ENCODE data around the gene LRRC45.
"Not testable (repeated sequence)": the region's sequence is repeated elsewhere in the genome, so short reads cannot be mapped to it uniquely, and the experiment has no call there.

The LRRC45 gene

GRCh38 chr17:82036634-82037091, 13.6 kb downstream of the LRRC45 start:
- no peak for FAIRE-seq

GRCh38 chr17:82037092-82037888, 14.2 kb downstream of the LRRC45 start, which contains the start of gene DCXR:
Gene DCXR (minus strand): TSS chr17:82037697. CDS start chr17:82037682, 15 bp downstream.
- FAIRE-seq, result peak; percentile 83

- no peak for FAIRE-seq
These were observed 14.7 kb downstream of the LRRC45 start for GRCh38 chr17:82037889-82038195.

DNA sequence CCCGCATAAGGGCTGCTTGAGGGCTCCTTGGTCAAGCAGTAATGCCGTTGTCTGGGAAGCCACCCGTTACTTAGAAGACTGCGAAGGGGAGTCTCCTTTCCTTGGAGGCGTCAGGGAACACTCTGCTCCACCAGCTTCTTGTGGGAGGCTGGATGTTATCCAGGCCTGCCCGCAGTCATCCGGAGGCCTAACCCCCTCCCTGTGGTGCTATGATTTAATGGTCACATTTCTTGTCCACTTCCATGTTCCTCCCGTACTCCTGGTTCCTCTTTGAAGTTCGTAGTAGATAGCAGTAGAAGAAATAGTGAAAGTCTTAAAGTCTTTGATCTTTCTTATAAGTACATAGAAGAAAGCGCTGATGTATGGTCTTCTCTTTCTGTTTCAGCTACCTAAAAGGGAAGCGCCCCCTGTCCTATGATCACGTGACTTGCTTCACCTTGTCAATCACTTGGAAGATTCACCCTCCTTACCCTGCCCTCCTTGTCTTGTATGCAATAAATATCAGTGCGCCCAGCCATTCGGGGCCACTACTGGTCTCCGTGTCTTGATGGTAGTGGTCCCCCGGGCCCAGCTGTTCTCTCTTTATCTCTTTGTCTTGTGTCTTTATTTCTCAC, 15.8 kb downstream of the LRRC45 start:
- FAIRE-seq, result not testable (repeated sequence)

GRCh38 chr17:82039695-82040299, 16.7 kb downstream of the LRRC45 start:
- FAIRE-seq, result no peak

GRCh38 chr17:82041144-82041814, 18.2 kb downstream of the LRRC45 start:
- no peak for FAIRE-seq

GRCh38 chr17:82042649-82043048, 19.5 kb downstream of the LRRC45 start:
- FAIRE-seq, result no peak

DNA sequence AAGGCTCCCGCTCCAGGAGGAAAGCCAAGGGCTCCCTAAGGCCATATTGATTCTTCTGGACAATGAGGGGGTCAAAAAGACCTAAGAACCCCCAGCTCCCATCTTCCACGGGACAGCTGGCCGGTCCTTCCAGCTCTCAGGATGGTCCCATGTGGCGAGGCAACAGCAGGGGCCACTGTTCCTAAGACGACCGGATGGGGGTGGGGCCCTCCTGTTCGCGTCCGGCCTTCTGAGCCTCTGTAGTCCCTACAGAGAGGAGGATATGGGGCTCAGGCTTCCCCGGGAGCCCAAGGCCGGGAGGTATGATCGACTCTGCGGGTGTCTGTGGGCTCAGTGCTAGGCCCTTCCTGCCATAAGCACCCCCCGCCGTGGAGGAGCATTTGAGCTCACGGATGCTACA, 20.4 kb downstream of the LRRC45 start:
- no peak for FAIRE-seq

DNA sequence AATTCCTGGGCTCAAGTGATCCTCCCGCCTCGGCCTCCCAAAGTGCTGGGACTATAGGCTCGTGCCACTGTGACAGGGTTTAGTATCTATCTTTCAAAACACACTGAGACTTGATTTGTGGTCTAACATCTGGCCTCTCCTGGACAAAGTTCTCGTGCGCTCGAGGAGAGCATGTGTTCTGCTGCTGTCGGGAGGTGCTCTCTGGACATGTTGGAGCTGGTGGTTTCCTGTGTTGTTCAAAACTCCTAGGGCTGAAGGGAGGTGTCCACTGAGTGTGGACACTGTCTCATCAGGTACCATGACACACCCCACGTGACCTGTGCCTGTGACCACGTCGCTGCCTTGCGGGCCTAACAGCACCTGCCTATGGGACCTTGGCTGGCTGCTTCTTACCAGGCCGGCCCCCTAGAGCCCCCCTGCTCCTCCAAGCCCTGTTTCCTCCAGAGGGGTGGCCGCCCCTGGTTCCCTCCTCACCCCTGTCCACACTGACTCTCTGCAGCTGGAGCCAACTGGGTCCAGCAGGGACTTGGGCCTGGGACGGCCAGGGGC, 22.9 kb downstream of the LRRC45 start:
- FAIRE-seq, result no peak

- FAIRE-seq, result no peak
These were observed 23.8 kb downstream of the LRRC45 start for GRCh38 chr17:82046903-82047302.

GRCh38 chr17:82047379-82047778, 24.3 kb downstream of the LRRC45 start:
- FAIRE-seq, result no peak

DNA sequence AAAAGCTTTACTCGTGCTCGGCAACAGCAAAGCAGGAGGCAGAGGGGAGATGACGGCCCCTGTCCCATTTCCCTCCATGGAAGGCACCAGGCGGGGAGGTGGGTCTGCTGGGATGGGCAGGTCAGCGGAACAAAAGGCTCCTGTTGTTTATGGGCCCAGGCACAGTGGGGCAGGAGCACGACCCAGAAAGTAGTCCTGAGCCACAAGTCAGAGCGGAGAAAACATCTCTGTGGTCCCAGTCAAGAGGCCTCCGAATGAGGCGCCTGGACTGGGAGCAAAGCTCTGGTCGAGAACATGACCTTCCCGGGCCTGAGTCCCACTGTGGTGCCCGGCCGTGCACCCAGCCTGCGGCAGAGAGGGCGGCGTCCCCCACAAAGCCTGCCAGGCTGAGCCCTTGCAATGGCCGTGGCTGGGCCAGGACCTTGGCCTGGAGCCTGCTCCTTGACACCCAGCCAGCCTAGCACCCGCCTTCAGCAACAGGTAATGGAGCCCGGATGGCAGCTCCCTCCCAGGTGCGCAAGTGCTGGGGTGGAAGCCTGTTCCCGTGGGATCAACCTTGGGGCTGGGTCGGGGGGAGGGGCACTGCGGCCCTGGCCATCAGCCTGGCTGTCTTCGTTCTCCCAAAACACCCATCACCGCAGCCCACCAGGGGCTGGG, 24.9 kb downstream of the LRRC45 start:
- FAIRE-seq, result no peak

DNA sequence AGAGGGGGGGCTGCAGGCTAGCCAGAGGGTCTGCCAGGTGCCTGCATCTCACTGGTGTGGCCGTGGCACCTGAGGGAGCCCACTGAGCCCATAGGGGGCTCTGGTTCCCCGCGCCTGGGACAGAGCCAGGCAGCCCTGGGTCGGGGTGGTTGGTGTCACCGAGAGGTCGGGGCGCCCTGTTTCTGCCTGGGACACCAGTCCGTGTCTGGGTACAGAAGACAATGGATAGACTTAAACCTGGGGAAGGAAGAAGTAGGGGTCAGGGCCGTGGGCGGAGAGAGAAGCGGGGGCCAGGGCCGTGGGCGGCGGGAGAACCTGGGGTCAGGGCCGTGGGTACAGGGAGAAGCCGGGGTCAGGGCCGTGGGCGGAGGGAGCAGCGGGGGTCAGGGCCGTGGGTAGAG, 25.5 kb downstream of the LRRC45 start:
- FAIRE-seq, result no peak

DNA sequence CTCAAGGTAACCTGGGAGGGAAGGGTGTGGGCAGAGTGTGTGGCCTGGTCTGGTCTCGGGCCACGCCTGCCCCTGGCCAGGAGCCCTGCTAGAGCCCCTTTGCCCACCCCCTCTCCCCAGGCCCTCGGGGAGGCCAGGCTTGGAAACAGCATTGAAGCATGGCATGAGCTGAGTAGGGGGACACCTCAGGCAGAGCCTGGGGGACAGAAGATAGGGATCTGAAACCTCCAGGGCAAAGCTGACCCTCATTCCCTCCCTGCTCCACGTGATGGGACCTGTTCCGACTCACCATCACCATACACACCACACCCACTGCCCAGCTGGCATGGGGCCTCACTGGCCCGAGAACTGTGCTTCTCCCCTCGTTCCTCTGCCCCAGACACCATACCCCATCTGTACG, 26.0 kb downstream of the LRRC45 start:
- no peak for FAIRE-seq

DNA sequence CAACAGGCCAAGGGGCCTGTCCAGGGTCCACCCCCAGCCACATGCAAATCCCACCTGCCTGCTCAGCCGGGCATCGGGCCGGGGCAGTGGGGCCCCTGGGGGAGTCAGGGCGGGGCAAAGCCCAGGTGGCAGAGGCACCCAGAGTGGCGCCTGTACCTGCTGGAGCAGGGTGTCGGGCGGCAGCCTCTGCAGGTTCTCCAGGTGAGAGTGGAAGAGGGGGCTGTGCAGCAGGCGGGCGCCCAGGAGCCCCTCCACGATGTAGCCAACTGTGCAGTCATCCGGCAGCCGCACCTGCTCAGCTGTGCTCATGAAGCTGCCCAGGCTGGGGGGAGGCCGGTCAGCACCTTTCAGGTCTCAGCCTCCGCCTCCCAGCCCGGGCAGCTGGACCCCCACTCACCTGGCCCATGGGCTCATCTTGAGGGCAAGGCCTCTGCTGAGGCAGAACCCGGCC, 26.4 kb downstream of the LRRC45 start:
- FAIRE-seq, result no peak

DNA sequence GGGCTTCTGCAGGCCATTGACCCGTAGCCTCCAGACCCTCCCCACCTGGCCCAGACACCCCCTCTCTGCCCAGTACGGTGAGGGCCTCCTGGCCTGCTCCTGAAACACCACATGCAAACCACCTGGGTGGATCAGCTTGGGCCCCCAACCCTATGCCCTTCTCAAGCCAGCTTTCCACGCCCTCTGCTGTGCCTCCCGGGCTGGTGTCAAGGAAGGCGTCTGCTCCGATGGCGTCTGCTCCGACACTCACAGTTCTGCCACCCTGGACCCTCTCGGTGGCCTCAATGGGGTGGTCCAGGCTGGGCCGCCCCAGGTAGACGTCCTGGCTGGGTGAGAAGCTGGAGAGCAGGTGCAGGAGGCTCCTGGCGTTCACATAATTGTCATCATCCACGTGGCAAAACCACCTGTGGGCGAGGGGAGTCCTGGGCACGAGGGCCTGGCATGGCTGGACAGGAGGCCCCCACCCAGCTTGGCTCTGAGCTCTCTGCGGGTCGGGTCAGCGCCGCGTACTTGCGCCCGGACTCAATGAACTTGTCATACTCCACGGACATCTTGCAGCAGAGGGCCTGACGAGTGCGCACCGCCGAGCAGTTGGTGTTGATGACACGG, 27.2 kb downstream of the LRRC45 start:
- no peak for FAIRE-seq

GRCh38 chr17:82050761-82051641, 27.9 kb downstream of the LRRC45 start:
- FAIRE-seq, result no peak

DNA sequence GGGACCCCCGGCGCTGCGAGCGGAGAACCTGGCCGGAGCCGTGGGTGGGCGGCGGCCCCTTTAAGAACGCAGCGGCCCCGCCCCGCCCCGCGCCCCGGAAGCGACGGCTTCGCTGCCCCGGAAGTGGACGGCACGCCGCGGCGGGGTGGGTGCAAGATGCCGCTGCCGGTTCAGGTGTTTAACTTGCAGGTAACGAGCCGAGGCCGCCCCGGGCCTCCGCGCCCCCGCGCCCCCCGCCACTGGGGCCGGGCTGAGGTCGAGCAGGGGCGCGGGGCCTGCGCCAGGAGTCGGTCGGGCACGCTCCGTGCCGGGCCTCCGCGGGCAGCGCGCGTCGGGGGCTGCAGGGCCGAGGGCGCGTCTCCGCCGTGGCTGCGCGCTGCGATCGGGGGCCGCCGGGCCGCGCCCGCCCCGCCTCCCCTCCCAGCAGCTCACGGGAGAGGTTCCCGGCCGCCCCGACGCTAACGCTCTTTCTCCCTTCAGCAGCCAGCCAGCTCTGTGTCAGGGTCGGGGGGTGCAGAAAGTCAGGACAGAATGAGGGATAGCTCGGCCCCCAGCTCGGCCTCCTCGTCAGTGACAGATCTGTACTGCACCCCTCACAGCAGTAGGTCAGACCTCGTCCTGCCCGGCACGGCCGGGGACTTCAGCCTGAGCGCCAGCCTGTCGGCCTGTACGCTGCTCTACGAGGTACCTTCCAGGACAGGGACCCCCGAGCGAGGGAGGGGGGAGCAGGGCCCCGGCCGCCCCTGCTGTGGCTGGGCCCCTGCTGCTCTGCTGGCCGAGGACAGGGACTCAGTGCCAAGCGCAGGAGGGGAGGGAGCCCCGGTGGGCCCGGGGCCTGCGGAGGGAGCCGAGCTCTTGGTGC, 28.9 kb downstream of the LRRC45 start, which contains the start of the genes GPS1 and RFNG:
Gene GPS1 (plus strand): TSS at position 123 of the 862 bp plus-strand sequence. CDS start 34 bp downstream, at position 157.
Gene RFNG (minus strand): TSS at position 36 of the 862 bp plus-strand sequence. CDS start 45 bp downstream, outside the sequence.
- no peak for FAIRE-seq

- no peak for FAIRE-seq
These were observed 29.5 kb downstream of the LRRC45 start for GRCh38 chr17:82052638-82053059.

- no peak for FAIRE-seq
These were observed 30.0 kb downstream of the LRRC45 start for GRCh38 chr17:82053130-82053529.
